Body of pancreas (tissue), 4 donors: ENCODE data around the gene HHAT. TPM values are rescaled to one million over a fixed set of nuclear protein-coding genes. Genes with fewer than 3 reads are reported as not detected.
A peak's percentile ranks its signal among the peaks of the same experiment; 100 is the strongest.

Source experiments
- ATAC-seq: fragments of 150-250 bp; one replicate; pipeline ENCODE4 v1.9.1; 2016
- DNase-seq, 4 donors: peaks; one replicate each; pipeline ENCODE4 v3.0.0-alpha.2; 2019
- H3K27ac ChIP-seq, 4 donors: fragments of 200-600 bp; sonication (generic); 1 replicate in 3 of 4; 2 replicates in 1 of 4; pipeline versions ENCODE4 v1.5.1 to v1.6.1; 2016 to 2019; ENCODE audit warnings: mild to moderate bottlenecking in 1 of 4, mixed read lengths in 1 of 4, moderate library complexity in 1 of 4
- H3K27me3 ChIP-seq, 2 donors: fragments of 200-600 bp; sonication (generic); one replicate each; pipeline ENCODE4 v1.6.0; 2016; ENCODE audit warnings: mild to moderate bottlenecking in 1 of 2
- H3K36me3 ChIP-seq, 2 donors: fragments of 200-600 bp; sonication (generic); replicated peaks in 1 of 2; 2 replicates each; pipeline ENCODE4 v1.5.1; 2016; ENCODE audit warnings: low read depth in 2 of 2; ENCODE audit not compliant: insufficient read depth in 1 of 2
- H3K4me1 ChIP-seq: fragments of 200-600 bp; sonication (generic); one replicate; pipeline ENCODE4 v1.6.0; 2016
- H3K4me3 ChIP-seq, 2 donors: fragments of 200-600 bp; sonication (generic); 1 replicate in 1 of 2; 2 replicates in 1 of 2; pipeline ENCODE4 v1.5.1; 2016 to 2019
- H3K9me3 ChIP-seq, 3 donors: fragments of 200-600 bp; sonication (generic); 1 replicate in 2 of 3; 2 replicates in 1 of 3; pipeline ENCODE4 v1.5.1; 2016
- POLR2A ChIP-seq, 3 donors: fragments of 450-650 bp; IDR thresholded peaks; one replicate each; pipeline ENCODE4 v1.6.1; 2016; ENCODE audit warnings: antibody characterized with exemption in 3 of 3, mild to moderate bottlenecking in 2 of 3
- WGBS, 2 donors: methylation state at CpG; one replicate each; pipeline ENCODE4 v1.1.5; 2017; 5-methylcytosine and 5-hydroxymethylcytosine counted together
- intact Hi-C: fragments of 100-400 bp; cut with DNase I; formaldehyde crosslinking; loops from one replicate; pipeline ENCODE4 v1.15.1; 2023
- total RNA-seq, 2 donors: library from RNA; depleted of rRNA; stranded (reverse); fragments of >200 nt; gene quantifications; one replicate each; pipeline ENCODE4 v1.1.0, GENCODE V29; 2016
- TF ChIP-seq, protein P1 (sequence below), 7 experiments: fragments of 450-650 bp in 4 of 7; fragments of 200-600 bp in 3 of 7; sonication (generic) in 3 of 7; IDR thresholded peaks; one replicate each; pipeline ENCODE4 v1.5.1; 2016 to 2019; ENCODE audit warnings: antibody characterized with exemption in 7 of 7

HHAT gene
- total RNA-seq, 2 donors from 2014 or later: 4.4 to 19.4 TPM

DNA sequence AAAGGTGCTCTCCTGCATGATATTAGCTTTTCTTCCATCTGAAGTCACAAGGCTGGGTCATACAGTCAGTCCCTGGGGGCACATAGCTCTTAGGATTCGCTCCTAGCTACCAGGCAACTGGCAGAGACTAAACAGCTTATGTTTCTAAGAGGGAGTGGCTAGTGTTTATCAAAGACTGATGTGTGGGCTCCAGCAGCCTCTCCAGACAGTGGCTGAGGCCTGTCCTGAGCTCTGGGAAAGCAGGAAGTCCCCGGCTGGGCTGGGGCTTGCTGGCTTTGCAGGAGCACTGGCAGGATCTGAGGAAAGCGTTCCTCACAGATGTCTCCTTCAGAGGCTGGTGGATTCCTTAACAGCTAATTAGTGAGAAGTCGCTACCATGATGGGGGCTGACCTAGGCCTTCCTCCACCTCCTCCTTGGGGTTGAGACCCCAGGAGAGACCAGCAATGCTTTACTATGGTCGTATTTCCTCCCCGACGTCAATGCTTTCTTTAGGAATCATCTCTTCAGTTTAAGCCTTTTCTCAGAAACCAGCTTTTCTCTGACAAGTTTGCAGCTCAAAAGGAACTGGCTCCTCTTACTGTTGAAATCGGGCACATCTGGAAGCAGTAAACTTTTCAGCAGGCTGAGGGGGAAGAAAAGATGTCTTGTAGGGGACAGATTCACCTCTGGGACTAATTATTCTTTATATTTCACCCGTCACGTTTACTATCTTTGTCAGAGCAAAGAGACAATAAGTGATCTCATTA is 33.5 kb upstream of the HHAT start:
- peaks cover 19% of the 10 kb centered on the region for H3K4me1 ChIP-seq
- no peaks in the 10 kb centered on the region for H3K36me3 ChIP-seq
- H3K4me3 ChIP-seq: no peak overlapping the region
- 66 to 73% methylated on average over 10 of the region's 10 CpGs for WGBS, 2 donors
- H3K27me3 ChIP-seq: no peaks in the 10 kb centered on the region
- no peak overlapping the region for H3K27ac ChIP-seq
- ATAC-seq (no peak), DNase-seq (peak in 3 of 4 donors; percentile 27 to 31 (median 29))
- TF ChIP-seq, protein P1, sequence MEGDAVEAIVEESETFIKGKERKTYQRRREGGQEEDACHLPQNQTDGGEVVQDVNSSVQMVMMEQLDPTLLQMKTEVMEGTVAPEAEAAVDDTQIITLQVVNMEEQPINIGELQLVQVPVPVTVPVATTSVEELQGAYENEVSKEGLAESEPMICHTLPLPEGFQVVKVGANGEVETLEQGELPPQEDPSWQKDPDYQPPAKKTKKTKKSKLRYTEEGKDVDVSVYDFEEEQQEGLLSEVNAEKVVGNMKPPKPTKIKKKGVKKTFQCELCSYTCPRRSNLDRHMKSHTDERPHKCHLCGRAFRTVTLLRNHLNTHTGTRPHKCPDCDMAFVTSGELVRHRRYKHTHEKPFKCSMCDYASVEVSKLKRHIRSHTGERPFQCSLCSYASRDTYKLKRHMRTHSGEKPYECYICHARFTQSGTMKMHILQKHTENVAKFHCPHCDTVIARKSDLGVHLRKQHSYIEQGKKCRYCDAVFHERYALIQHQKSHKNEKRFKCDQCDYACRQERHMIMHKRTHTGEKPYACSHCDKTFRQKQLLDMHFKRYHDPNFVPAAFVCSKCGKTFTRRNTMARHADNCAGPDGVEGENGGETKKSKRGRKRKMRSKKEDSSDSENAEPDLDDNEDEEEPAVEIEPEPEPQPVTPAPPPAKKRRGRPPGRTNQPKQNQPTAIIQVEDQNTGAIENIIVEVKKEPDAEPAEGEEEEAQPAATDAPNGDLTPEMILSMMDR (IDR thresholded peaks at IDR 0.05): no peak
- no peak for TF ChIP-seq POLR2A (IDR thresholded peaks at IDR 0.05)
- no peaks in the 10 kb centered on the region for H3K9me3 ChIP-seq
- intact Hi-C loops: no loop called here

DNA sequence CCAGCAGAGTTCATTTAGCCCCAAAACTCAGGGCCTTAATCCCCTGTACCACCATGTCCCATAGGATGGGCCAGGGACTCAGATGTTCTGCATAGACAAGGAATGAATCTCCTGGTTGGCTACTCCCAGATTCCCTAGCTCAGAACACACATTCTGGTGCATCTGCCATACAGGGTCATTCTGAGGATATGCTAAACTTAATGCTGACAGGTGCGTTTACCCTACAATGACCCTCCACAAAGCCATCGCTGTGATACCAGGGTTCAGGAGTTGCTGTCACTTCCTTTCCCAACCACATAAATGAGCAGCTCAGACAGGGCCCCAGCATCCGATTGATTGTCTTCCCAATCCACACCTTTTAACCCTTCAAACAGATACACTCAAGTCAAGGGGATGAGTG is 32.0 kb upstream of the HHAT start:
- intact Hi-C loops: no loop called here
- Histone ChIP-seq H3K4me3 (no peak overlapping the region), H3K9me3 (no peaks in the 10 kb centered on the region), H3K27me3 (no peaks in the 10 kb centered on the region), H3K27ac (no peak overlapping the region), H3K36me3 (no peaks in the 10 kb centered on the region), H3K4me1 (peaks cover 18% of the 10 kb centered on the region)
- no peak for TF ChIP-seq POLR2A (IDR thresholded peaks at IDR 0.05)
- TF ChIP-seq, protein P1 (IDR thresholded peaks at IDR 0.05): no peak
- WGBS, 2 donors: 88 to 91% methylated on average over 3 of the region's 3 CpGs
- DNase-seq: no peak
- no peak for ATAC-seq

DNA sequence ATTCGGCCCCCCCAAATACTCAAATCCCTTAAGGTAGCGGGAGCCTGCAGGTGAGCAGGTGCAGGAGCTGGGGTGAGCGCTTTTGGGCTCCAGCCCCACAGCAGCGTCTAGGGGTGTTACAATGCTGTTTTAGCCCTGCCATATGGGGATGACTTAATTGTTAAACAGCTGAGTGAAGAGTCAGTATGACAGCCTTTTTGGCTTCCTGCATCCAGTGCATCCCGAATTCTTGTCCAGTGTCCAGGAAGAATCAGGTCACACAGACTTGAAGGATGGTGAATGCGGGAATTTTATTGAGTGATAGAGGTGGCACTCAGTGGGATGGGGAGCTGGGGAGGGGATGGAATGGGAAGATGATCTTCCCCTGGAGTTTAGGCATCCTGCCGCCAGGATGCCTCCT is 30.4 kb upstream of the HHAT start:
- Histone ChIP-seq H3K36me3 (no peaks in the 10 kb centered on the region), H3K9me3 (no peaks in the 10 kb centered on the region), H3K27ac (no peak overlapping the region), H3K4me3 (no peak overlapping the region), H3K27me3 (no peaks in the 10 kb centered on the region), H3K4me1 (peaks cover 2% of the 10 kb centered on the region)
- no peak for TF ChIP-seq POLR2A (IDR thresholded peaks at IDR 0.05)
- TF ChIP-seq, protein P1 (IDR thresholded peaks at IDR 0.05): no peak
- no peak for DNase-seq
- ATAC-seq: no peak
- intact Hi-C loops: no loop called here
- WGBS, 2 donors: 86 to 90% methylated on average over 6 to 7 of the region's 7 CpGs

DNA sequence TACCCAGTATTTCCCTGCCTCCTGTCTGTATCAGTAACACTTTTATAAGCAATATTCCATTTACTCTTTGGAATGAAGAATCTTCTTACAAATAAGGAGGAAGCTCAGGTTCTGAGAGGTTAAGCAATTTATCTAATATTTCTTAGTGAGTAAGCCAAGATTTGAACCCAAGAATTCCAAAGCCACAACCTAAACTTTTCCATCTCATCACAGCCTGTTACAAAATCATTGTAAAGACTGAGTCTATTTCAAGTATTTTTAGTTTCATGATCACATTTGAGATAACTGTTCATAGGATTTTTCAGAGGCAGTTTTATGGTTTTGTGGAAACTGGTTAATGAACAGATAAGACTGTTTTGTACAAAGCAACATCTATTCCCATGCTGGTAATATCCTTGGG is 29.8 kb upstream of the HHAT start:
- Histone ChIP-seq H3K27ac (no peak overlapping the region), H3K9me3 (no peaks in the 10 kb centered on the region), H3K4me3 (no peak overlapping the region), H3K27me3 (no peaks in the 10 kb centered on the region), H3K4me1 (no peaks in the 10 kb centered on the region), H3K36me3 (no peaks in the 10 kb centered on the region)
- DNase-seq (no peak), ATAC-seq (no peak)
- intact Hi-C loops: no loop called here
- TF ChIP-seq, protein P1 (IDR thresholded peaks at IDR 0.05): no peak
- no peak for TF ChIP-seq POLR2A (IDR thresholded peaks at IDR 0.05)

DNA sequence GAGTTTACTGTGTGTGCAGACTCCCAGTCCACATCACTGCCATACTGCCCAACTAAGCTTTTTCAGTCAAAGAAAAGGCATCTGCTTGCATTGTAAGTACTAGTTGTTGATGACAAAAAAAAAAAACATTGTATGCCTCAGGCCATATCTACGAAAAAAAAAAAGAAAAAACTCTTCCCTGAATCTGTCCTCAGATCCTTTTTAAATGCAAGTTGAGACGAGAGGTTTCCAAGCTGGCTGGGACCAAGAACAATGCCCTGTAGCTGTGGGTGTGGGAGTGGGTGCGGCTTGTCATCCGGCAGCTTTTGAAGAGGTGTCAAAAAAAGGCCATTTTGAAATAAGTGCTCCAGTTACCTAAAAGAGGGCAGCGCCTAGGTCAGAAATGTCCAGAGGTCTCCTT is 29.2 kb upstream of the HHAT start:
- DNase-seq (no peak), ATAC-seq (no peak)
- H3K27me3 ChIP-seq: no peaks in the 10 kb centered on the region
- no peaks in the 10 kb centered on the region for H3K9me3 ChIP-seq
- H3K36me3 ChIP-seq: no peaks in the 10 kb centered on the region
- H3K4me1 ChIP-seq: no peaks in the 10 kb centered on the region
- 54 to 61% methylated on average over 5 of the region's 5 CpGs for WGBS, 2 donors
- H3K27ac ChIP-seq: no peak overlapping the region
- no peak for TF ChIP-seq POLR2A (IDR thresholded peaks at IDR 0.05)
- TF ChIP-seq, protein P1 (IDR thresholded peaks at IDR 0.05): no peak
- H3K4me3 ChIP-seq: no peak overlapping the region
- intact Hi-C loops: no loop called here
